ENCODE data around the gene ZNF689.

- TF ChIP-seq FOXK2 (IDR thresholded peaks at IDR 0.05), result no peak
- no peak for TF ChIP-seq TARDBP (IDR thresholded peaks at IDR 0.05)
- no peak for TF ChIP-seq PKNOX1 (IDR thresholded peaks at IDR 0.05)
- TF ChIP-seq SP1 (IDR thresholded peaks at IDR 0.05), result no peak
- TF ChIP-seq ZNF384 (IDR thresholded peaks at IDR 0.05), result no peak
- no peak for TF ChIP-seq FOXM1 (IDR thresholded peaks at IDR 0.05; ENCODE audit: borderline replicate concordance)
- no peak for TF ChIP-seq SUZ12 (IDR thresholded peaks at IDR 0.05)
- no peak for TF ChIP-seq BHLHE40 (IDR thresholded peaks at IDR 0.05; ENCODE audit: borderline replicate concordance)
- no peak for TF ChIP-seq FOXA1 (IDR thresholded peaks at IDR 0.05)
- no peak for TF ChIP-seq HDGF (IDR thresholded peaks at IDR 0.05; ENCODE audit: borderline replicate concordance)
Measured at GRCh38 chr16:30619202-30619601, 9.0 kb upstream of the ZNF689 start.

All from HEK293T (cell line).